H1 (cell line): Measurements from ENCODE around the gene CENPV. TPM values are rescaled to one million over a fixed set of nuclear protein-coding genes. Genes with fewer than 3 reads are reported as not detected.

ENCODE experiments used
- CTCF ChIA-PET: fragments of 300-600 bp; sonication (Branson Sonifier 250); formaldehyde crosslinking; loops from one replicate; lab custom pipeline; 2021; ENCODE audit not compliant: partially characterized antibody; lab: Charles Lee
- POLR2A ChIA-PET: fragments of 300-600 bp; sonication (Branson Sonifier 250); formaldehyde crosslinking; loops from one replicate; lab custom pipeline; 2021; ENCODE audit warnings: inconsistent platforms; ENCODE audit not compliant: partially characterized antibody; lab: Charles Lee
- DNase-seq, 2 experiments: peaks; one replicate each; pipeline versions ENCODE4 v3.0.0 to v3.0.0-alpha.2; 2010 to 2022; ENCODE audit warnings: low spot score in 2 of 2, low read depth in 1 of 2, mixed read lengths in 1 of 2
- FAIRE-seq: peaks from 2 replicates; lab custom pipeline; 2011; peaks lifted over from hg19 to GRCh38; lab: Jason Lieb, UNC
- H2AFZ ChIP-seq: 2 replicates; pipeline ENCODE4 v1.8.1; 2012; ENCODE audit warnings: low read length, inconsistent platforms
- H2AK5ac ChIP-seq: 2 replicates; pipeline ENCODE4 v1.6.1; 2013; ENCODE audit warnings: low read depth, low read length
- H2BK120ac ChIP-seq: replicated peaks from 2 replicates; pipeline ENCODE3; 2013; ENCODE audit warnings: low read depth, low read length, inconsistent platforms
- H2BK12ac ChIP-seq: 2 replicates; pipeline ENCODE4 v1.6.1; 2013; ENCODE audit warnings: low read depth, low read length
- H2BK15ac ChIP-seq: 2 replicates; pipeline ENCODE4 v1.6.1; 2013; ENCODE audit warnings: low read length
- H2BK20ac ChIP-seq: 2 replicates; pipeline ENCODE4 v1.6.1; 2013; ENCODE audit warnings: low read length
- H2BK5ac ChIP-seq: 2 replicates; pipeline ENCODE4 v1.6.1; 2013; ENCODE audit warnings: low read depth, low read length
- H3K14ac ChIP-seq: 2 replicates; pipeline ENCODE4 v1.6.1; 2013; ENCODE audit warnings: inconsistent platforms; ENCODE audit not compliant: insufficient read length
- H3K18ac ChIP-seq: 2 replicates; pipeline ENCODE4 v1.6.1; 2013; ENCODE audit warnings: low read length; ENCODE audit errors: extremely low read depth
- H3K23ac ChIP-seq: 2 replicates; pipeline ENCODE4 v1.6.1; 2013; ENCODE audit warnings: inconsistent platforms; ENCODE audit not compliant: insufficient read length
- H3K23me2 ChIP-seq: 2 replicates; pipeline ENCODE4 v1.6.1; 2013; ENCODE audit warnings: low read depth, low read length
- H3K27ac ChIP-seq: 2 replicates; pipeline ENCODE4 v1.6.1; 2011; ENCODE audit warnings: low read depth, low read length, inconsistent platforms
- H3K27me3 ChIP-seq, 4 experiments: replicated peaks in 1 of 4; 1 replicate in 1 of 4; 2 replicates in 3 of 4; pipeline versions ENCODE4 v1.6.1 to v1.8.1; 2011 to 2013; ENCODE audit warnings: low read length in 3 of 4, mild to moderate bottlenecking in 3 of 4, inconsistent platforms in 2 of 4, mixed read lengths in 2 of 4, moderate library complexity in 1 of 4; ENCODE audit not compliant: control insufficient read depth in 3 of 4, insufficient read depth in 3 of 4; ENCODE audit errors: extremely low read depth in 1 of 4
- H3K36me3 ChIP-seq, 4 experiments: 2 replicates each; pipeline versions ENCODE4 v1.6.1 to v1.8.1; 2011 to 2013; ENCODE audit warnings: mild to moderate bottlenecking in 4 of 4, low read length in 3 of 4, moderate library complexity in 2 of 4, control low read depth in 1 of 4, inconsistent platforms in 1 of 4; ENCODE audit not compliant: insufficient read depth in 4 of 4, control insufficient read depth in 2 of 4
- H3K4ac ChIP-seq: replicated peaks from 2 replicates; pipeline ENCODE3; 2013; ENCODE audit warnings: low read length, low read depth, mixed read lengths, inconsistent platforms; ENCODE audit not compliant: insufficient read length
- H3K4me1 ChIP-seq, 4 experiments: replicated peaks in 1 of 4; 1 replicate in 1 of 4; 2 replicates in 3 of 4; pipeline versions ENCODE4 v1.6.1 to v1.8.1; 2011 to 2013; ENCODE audit warnings: low read length in 3 of 4, inconsistent platforms in 2 of 4, mixed read lengths in 1 of 4; ENCODE audit not compliant: insufficient read depth in 4 of 4, control insufficient read depth in 3 of 4
- H3K4me2 ChIP-seq, 2 experiments: 2 replicates each; pipeline versions ENCODE4 v1.6.1 to v1.8.1; 2011 to 2013; ENCODE audit warnings: low read depth in 2 of 2, low read length in 2 of 2, control low read depth in 1 of 2, inconsistent platforms in 1 of 2, mild to moderate bottlenecking in 1 of 2; ENCODE audit not compliant: insufficient read depth in 1 of 2
- H3K4me3 ChIP-seq, 4 experiments: fragments of 200-600, 300-600 bp in 1 of 4; sonication (generic), shearing (Covaris generic), sonication (Bioruptor Twin) in 1 of 4; 2 replicates each; pipeline versions ENCODE4 v1.5.1 to v1.8.1; 2011 to 2016; ENCODE audit warnings: low read length in 4 of 4, low read depth in 3 of 4, control low read depth in 2 of 4, inconsistent platforms in 2 of 4, mild to moderate bottlenecking in 2 of 4, mixed read lengths in 1 of 4, moderate library complexity in 1 of 4; ENCODE audit not compliant: insufficient read depth in 2 of 4; ENCODE audit errors: extremely low read depth in 1 of 4
- H3K56ac ChIP-seq: replicated peaks from 2 replicates; pipeline ENCODE3; 2013; ENCODE audit warnings: low read depth, mild to moderate bottlenecking, mixed read lengths, low read length, inconsistent platforms; ENCODE audit not compliant: insufficient read length
- H3K79me1 ChIP-seq: 2 replicates; pipeline ENCODE4 v1.6.1; 2013; ENCODE audit warnings: low read depth, low read length, control low read depth
- H3K79me2 ChIP-seq, 2 experiments: 2 replicates each; pipeline versions ENCODE4 v1.6.1 to v1.8.1; 2012 to 2013; ENCODE audit warnings: low read length in 2 of 2, mild to moderate bottlenecking in 2 of 2, inconsistent platforms in 1 of 2; ENCODE audit not compliant: insufficient read depth in 2 of 2, control insufficient read depth in 1 of 2
- H3K9ac ChIP-seq, 4 experiments: replicated peaks in 1 of 4; 1 replicate in 1 of 4; 2 replicates in 3 of 4; pipeline versions ENCODE4 v1.6.1 to v1.8.1; 2011 to 2013; ENCODE audit warnings: low read depth in 3 of 4, low read length in 3 of 4, control low read depth in 2 of 4, mild to moderate bottlenecking in 2 of 4, moderate library complexity in 2 of 4, inconsistent platforms in 1 of 4; ENCODE audit errors: extremely low read depth in 1 of 4
- H3K9me3 ChIP-seq, 2 experiments: 2 replicates each; pipeline versions ENCODE4 v1.6.1 to v1.8.1; 2012 to 2013; ENCODE audit warnings: mild to moderate bottlenecking in 2 of 2, moderate library complexity in 2 of 2, control low read depth in 1 of 2, inconsistent platforms in 1 of 2, low read depth in 1 of 2, low read length in 1 of 2, mixed read lengths in 1 of 2; ENCODE audit not compliant: insufficient read depth in 2 of 2
- H4K20me1 ChIP-seq, 2 experiments: replicated peaks in 1 of 2; 2 replicates each; pipeline versions ENCODE3 to v1.8.1; 2011 to 2013; ENCODE audit warnings: inconsistent platforms in 2 of 2, low read length in 2 of 2, mild to moderate bottlenecking in 1 of 2; ENCODE audit not compliant: insufficient read depth in 2 of 2, control insufficient read depth in 1 of 2
- H4K5ac ChIP-seq: 2 replicates; pipeline ENCODE4 v1.6.1; 2013; ENCODE audit warnings: low read length, low read depth, mixed read lengths, inconsistent platforms; ENCODE audit not compliant: insufficient read length
- H4K8ac ChIP-seq: 2 replicates; pipeline ENCODE4 v1.8.0; 2013; ENCODE audit warnings: mild to moderate bottlenecking, moderate library complexity, low read length, inconsistent platforms; ENCODE audit not compliant: insufficient read depth; ENCODE audit errors: extremely low read depth
- H4K91ac ChIP-seq: replicated peaks from 2 replicates; pipeline ENCODE3; 2013; ENCODE audit warnings: low read length, mixed read lengths, inconsistent platforms; ENCODE audit not compliant: insufficient read length
- BACH1 ChIP-seq: IDR thresholded peaks from 2 replicates; pipeline ENCODE4 v1.6.1; 2012; ENCODE audit warnings: low read length, improper control_type of control experiment
- CEBPB ChIP-seq: IDR thresholded peaks from 2 replicates; pipeline ENCODE4 v1.6.1; 2012; ENCODE audit warnings: low read depth, low read length
- CTBP2 ChIP-seq: IDR thresholded peaks from 2 replicates; pipeline ENCODE4 v1.7.0; 2011; ENCODE audit warnings: borderline replicate concordance, mild to moderate bottlenecking, moderate library complexity, mixed read lengths, low read length; ENCODE audit not compliant: insufficient read depth, insufficient read length
- EGR1 ChIP-seq: IDR thresholded peaks from 2 replicates; pipeline ENCODE4 v1.6.1; 2011; ENCODE audit warnings: low read depth, low read length, borderline replicate concordance
- JUND ChIP-seq: IDR thresholded peaks from 2 replicates; pipeline ENCODE4 v1.6.1; 2011; ENCODE audit warnings: mild to moderate bottlenecking, improper control_type of control experiment, low read length
- MAFK ChIP-seq: IDR thresholded peaks from 2 replicates; pipeline ENCODE4 v1.6.1; 2012; ENCODE audit warnings: low read depth, mild to moderate bottlenecking, improper control_type of control experiment, low read length
- NANOG ChIP-seq: IDR thresholded peaks from 2 replicates; pipeline ENCODE4 v1.6.1; 2011; ENCODE audit warnings: low read length, low read depth, mild to moderate bottlenecking, inconsistent platforms; ENCODE audit not compliant: insufficient read depth, poor library complexity, severe bottlenecking
- POLR2A ChIP-seq, 2 experiments: IDR thresholded peaks; 1 replicate in 1 of 2; 2 replicates in 1 of 2; pipeline ENCODE4 v1.6.1; 2011; ENCODE audit warnings: low read depth in 2 of 2, low read length in 2 of 2, mild to moderate bottlenecking in 2 of 2; ENCODE audit errors: control extremely low read depth in 1 of 2
- SP2 ChIP-seq: IDR thresholded peaks from 2 replicates; pipeline ENCODE4 v1.6.1; 2012; ENCODE audit warnings: mild to moderate bottlenecking, low read length, inconsistent platforms
- SP4 ChIP-seq: IDR thresholded peaks from 2 replicates; pipeline ENCODE4 v1.6.1; 2012; ENCODE audit warnings: low read length, inconsistent platforms
- ZNF274 ChIP-seq: IDR thresholded peaks from 2 replicates; pipeline ENCODE4 v1.7.0; 2012; ENCODE audit warnings: low read length, borderline replicate concordance; ENCODE audit errors: extremely low read depth
- WGBS, 2 experiments: shearing (Covaris generic) in 1 of 2; methylation state at CpG; one replicate each; pipeline versions ENCODE4 v1.1.6 to v1.1.7; 2013 to 2015; ENCODE audit warnings: low lambda C conversion rate in 2 of 2, mixed read lengths in 2 of 2, inconsistent platforms in 1 of 2, low coverage in 1 of 2, missing lambda C conversion rate in 1 of 2; ENCODE audit not compliant: insufficient replicate concordance in 2 of 2, insufficient coverage in 1 of 2, insufficient read length in 1 of 2; ENCODE audit errors: extremely low coverage in 1 of 2, missing lambda C conversion rate in 1 of 2; 5-methylcytosine and 5-hydroxymethylcytosine counted together
- polyA plus RNA-seq, 7 experiments: library from polyadenylated mRNA; depleted of rRNA in 3 of 7; stranded (reverse) in 5 of 7; unstranded in 2 of 7; fragments of >200 nt in 5 of 7; fragments of 200-250 nt in 2 of 7; gene quantifications; 1 replicate in 5 of 7; 2 replicates in 1 of 7; 4 replicates in 1 of 7; pipeline versions ENCODE4 v1.2.1 to v1.2.3, GENCODE V29; 2011 to 2013; ENCODE audit warnings: missing spikeins in 2 of 7, mixed read lengths in 2 of 7
- total RNA-seq: library from RNA; stranded (reverse); fragmentation: NEBNext Ultra II Directional; extraction: Animal tissue kit (Norgen Biotek cat#: 25700); gene quantifications from 2 replicates; pipeline ENCODE4 v1.2.1, GENCODE V29; 2021
- TF ChIP-seq, protein P1 (sequence below): IDR thresholded peaks from 2 replicates; pipeline ENCODE4 v1.6.1; 2011; ENCODE audit warnings: low read depth, mild to moderate bottlenecking, low read length; ENCODE audit not compliant: insufficient read depth

CENPV gene
- total and polyA plus RNA-seq, 2 of the 8 experiments (the other 6 are each of a cell fraction or from before 2014, with no cell fraction given) = 249 to 260 TPM

DNA sequence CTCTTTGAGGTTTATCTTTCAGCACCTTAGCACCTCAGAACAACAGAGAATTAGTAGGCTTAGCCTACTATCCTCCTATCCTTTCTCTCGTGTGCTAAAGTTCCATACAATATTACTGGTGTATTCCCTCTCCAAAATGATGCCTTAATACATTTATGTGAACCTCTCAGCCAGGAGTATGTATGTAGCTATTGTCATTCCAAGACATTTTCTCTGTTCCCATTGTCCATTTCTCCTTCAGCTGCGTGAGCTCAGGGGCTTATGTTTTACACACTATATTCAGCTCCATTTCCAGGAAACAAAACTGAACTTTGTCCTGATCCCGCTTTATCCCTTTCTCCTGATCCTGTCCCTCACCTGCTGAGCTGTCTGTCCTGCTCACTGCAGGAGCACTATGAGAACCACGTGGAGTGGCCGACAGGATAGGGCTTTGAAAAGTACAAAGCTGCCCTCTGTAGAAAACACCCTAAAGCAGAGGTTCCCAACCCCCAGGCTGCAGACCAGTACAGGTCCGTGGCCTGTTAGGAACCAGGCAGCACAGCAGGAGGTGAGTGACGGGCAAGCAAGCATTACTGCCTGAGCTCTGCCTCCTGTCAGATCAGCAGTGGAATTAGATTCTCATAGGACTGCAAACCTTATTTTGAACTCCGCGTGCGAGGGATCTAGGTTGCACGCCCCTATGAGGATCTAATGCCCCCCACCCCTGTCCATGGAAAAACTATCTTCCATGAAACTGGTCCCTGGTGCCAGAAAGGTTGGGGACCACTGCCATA is 55.7 kb downstream of the CENPV start:
- peaks cover 0 to 4% (median 0%) of the 10 kb centered on the region in 4 experiments; a peak in 1 of 8 replicates for H3K36me3 ChIP-seq
- no peak overlapping the region for H3K27ac ChIP-seq
- no peaks in the 10 kb centered on the region for H3K23me2 ChIP-seq
- no peak overlapping the region; a peak in 1 of 4 replicates for H3K4me2 ChIP-seq
- no peak overlapping the region for H2BK15ac ChIP-seq
- no peak overlapping the region for H2AK5ac ChIP-seq
- H3K4me1 ChIP-seq = peaks cover 0 to 5% (median 4%) of the 10 kb centered on the region in 4 experiments; a peak in 4 of 7 replicates
- no peak overlapping the region for H2BK120ac ChIP-seq
- CTCF ChIA-PET = interaction anchor here (0.9 to 1.7 kb wide), 2 partner anchors 11 to 13 kb away, joined by 3 to 6 read pairs; no protein-coding TSS in a partner anchor
- no peaks in the 10 kb centered on the region; the same call in 1 of the 2 replicates for H3K79me1 ChIP-seq
- H2BK5ac ChIP-seq = no peak overlapping the region
- H3K56ac ChIP-seq = no peak overlapping the region
- no peak overlapping the region for H3K4ac ChIP-seq
- no peak overlapping the region for H3K9ac ChIP-seq
- H4K20me1 ChIP-seq = peaks cover 2% of the 10 kb centered on the region in 2 experiments
- DNase-seq = peak in 1 of 2 experiments; percentile 53
- no peak overlapping the region for H3K4me3 ChIP-seq
- H2BK20ac ChIP-seq = no peak overlapping the region
- H4K91ac ChIP-seq = no peak overlapping the region
- no peak overlapping the region for H4K5ac ChIP-seq
- no peak overlapping the region for H2BK12ac ChIP-seq
- no peak overlapping the region for H3K14ac ChIP-seq
- H2AFZ ChIP-seq = no peak overlapping the region
- no peak overlapping the region for H3K18ac ChIP-seq
- no peak for FAIRE-seq
- 76% methylated on average over 11 of the region's 11 CpGs; no CpG with 5 or more reads in 1 of the 2 experiments for WGBS, 2 experiments
- no peak overlapping the region for H3K23ac ChIP-seq
- H4K8ac ChIP-seq = no peak overlapping the region
- H3K79me2 ChIP-seq = no peaks in the 10 kb centered on the region
- H3K9me3 ChIP-seq = no peaks in the 10 kb centered on the region
- H3K27me3 ChIP-seq = no peaks in the 10 kb centered on the region
- POLR2A ChIA-PET = interaction anchor here (0.6 to 1.7 kb wide), 3 partner anchors 11 to 130 kb away, joined by 3 to 5 read pairs (median 4); no protein-coding TSS in a partner anchor
- TF ChIP-seq MAFK = no peak
- TF ChIP-seq CEBPB = no peak
- TF ChIP-seq, protein P1, sequence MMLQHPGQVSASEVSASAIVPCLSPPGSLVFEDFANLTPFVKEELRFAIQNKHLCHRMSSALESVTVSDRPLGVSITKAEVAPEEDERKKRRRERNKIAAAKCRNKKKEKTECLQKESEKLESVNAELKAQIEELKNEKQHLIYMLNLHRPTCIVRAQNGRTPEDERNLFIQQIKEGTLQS = no peak
- TF ChIP-seq CTBP2 = no peak
- TF ChIP-seq JUND = no peak
- TF ChIP-seq SP2 = no peak
- TF ChIP-seq NANOG = no peak
- no peak for TF ChIP-seq POLR2A (IDR thresholded peaks at IDR 0.05; ENCODE audit: control extremely low read depth in 1 of 2, low read depth in 2 of 2, low read length in 2 of 2)
- no peak for TF ChIP-seq ZNF274
- no peak for TF ChIP-seq EGR1
- no peak for TF ChIP-seq SP4
- no peak for TF ChIP-seq BACH1
